Middle frontal gyrus (tissue), 1 donor: ENCODE results near the gene STEAP2.
"Not testable (repeated sequence)": the region's sequence is repeated elsewhere in the genome, so short reads cannot be mapped to it uniquely, and the experiment has no call there.

Experiments
- DNase-seq: peaks from one replicate; pipeline ENCODE4 v3.0.0-alpha.2; 2015; ENCODE audit warnings: low spot score; ENCODE audit errors: extremely low spot score

STEAP2 gene

GRCh38 chr7:90211391-90212148 is at the start of gene STEAP2:
Gene STEAP2 (plus strand): TSS chr7:90211740. CDS start chr7:90225083, 13,343 bp downstream.
- DNase-seq = peak; percentile 76

DNA sequence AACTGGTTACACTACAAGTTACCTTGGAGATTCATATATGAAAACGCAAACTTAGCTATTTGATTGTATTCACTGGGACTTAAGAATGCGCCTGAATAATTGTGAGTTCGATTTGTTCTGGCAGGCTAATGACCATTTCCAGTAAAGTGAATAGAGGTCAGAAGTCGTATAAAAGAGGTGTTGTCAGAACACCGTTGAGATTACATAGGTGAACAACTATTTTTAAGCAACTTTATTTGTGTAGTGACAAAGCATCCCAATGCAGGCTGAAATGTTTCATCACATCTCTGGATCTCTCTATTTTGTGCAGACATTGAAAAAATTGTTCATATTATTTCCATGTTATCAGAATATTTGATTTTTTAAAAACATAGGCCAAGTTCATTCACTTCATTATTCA is 48.0 kb upstream of the STEAP2 start:
- no peak for DNase-seq

DNA sequence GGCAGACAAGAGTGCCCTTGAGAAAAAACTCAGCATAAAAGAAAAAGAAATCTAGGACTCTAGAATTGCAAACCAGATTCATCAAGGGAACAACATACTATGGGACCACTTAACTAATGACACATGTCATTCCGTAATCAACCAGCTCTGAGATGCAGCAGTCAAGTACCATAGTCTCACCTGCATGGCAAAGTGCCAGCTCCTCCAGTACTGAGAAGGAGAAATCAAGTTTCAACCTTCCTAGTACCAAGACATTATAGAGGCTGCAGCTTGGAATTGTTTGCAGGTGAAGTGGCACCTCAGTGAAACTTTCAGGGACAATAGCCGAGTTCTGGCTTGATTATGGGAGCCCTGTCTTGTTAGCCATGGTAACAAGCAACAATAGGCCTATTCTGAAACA is 45.8 kb upstream of the STEAP2 start:
- DNase-seq = no peak

DNA sequence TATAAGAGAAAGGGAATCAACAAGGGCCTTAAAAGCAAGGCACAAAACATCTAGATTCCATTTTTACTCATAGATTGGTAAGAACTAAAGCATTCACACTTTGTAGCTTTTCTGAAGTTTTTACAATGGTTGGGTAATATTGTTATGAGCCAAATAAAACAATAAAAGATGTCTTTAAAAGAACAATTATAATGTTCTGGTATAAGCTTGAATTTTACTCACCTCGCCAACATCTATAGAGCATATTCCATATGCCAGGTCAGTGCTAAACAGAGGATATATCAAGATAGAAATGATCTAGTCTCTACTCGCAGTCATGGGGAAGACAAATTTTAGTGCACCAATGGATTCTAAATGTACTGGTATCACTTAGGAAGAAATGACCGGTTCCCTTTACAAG is 45.4 kb upstream of the STEAP2 start:
- no peak for DNase-seq

DNA sequence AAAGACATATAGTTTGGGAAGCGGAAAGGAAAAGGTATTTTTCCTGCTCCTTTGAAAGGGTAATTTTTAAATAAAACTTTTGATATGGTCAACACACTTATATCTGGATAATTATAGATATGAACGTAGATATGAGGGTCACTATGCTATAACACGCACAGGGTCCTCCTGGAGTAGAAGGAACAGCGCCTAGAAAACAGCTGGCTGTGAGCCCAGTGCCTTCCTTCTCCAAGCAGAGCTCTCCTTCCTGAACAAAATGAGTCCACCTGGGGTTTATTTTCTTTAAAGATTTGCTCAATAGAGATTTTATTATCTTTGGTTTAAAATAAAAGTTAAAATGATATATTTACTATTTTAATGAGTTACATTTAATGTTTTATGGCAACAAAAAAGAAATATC is 44.2 kb upstream of the STEAP2 start:
- no peak for DNase-seq

DNA sequence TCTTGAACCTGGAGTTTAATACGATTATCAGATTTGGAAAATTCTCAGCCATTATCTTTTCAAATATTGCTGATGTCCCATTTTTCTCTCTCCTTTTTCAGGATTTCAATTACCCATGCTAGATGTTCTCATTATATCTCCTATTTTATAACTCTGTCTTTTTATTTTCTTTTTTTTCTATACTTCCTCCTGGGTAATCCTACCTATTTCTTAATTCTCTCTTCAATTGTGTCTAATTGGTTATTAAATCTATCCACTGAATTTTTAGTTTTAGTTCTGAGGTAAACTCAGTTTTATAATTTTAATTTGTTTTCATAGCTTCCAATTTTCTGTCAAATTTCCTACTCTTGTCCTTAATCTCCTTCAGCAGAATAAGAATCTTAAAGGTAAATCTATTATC is 41.6 kb upstream of the STEAP2 start:
- DNase-seq = no peak

DNA sequence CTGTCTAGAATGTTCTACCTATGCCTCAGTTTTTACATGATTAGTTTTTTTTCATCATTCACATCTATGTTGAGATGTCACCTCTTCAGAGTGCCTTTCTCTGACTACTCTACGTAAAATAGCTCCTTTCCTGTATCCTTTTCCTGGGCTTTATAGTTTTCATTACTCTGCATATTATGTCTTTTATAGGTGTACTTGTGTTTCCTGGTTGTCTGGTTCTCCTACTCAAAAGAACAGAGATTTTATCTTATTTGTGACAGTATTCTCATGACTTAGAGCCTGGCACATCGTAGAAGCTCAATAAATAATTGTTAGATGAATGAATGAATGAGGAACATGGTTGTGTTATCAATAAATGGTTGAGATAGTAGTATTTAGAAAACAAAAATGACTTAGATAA is 39.4 kb upstream of the STEAP2 start:
- no peak for DNase-seq

DNA sequence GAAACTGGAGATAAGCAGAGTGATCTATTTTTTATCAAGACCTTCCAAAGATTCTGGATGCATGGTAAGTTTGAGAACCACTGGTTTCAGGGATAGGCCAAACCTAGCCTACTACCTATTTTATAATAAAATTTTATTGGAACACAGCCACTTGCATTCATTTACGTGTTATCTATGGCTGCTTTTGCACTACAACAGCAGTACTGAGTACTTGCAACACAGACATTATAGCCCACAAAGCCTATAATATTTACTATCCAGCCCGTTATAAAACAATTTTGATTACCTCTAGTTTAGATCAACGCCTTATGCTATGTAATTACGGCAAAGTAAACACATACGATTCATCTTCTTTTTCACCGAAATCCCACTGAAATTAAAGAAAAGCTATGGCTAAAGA is 38.9 kb upstream of the STEAP2 start:
- no peak for DNase-seq

DNA sequence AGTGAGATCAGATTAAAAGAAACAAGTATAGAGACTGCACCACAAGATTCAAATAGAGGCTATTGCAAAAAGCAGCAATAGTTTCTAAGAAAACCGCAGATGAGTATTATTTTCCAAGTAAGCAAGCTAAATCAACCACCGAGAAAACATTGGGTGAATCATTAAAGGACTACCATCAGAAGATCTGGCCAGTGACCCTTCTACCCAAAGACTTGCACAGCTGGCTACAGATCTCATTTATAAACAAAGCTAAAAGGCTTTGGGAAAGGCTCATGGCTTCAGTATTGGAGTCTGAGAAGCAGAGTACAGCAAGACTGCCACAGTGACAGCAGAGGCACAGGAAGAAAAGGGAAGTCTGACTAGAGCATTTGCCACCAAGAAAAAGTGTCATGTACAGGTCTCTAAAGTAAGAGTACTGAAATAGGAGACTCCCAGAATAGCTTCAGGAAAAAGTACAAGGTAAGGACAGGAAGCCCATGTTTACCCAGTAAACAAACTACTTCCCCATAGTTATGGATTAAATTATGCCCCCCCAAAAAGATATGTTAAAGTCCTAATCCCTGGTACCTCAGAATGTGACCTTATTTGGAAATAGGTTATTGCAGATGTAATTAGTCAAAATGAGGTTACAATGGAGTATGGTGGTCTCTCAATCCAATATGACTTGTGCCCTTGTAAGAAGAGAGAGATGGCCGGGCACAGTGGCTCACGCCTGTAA is 38.3 kb upstream of the STEAP2 start:
- no peak for DNase-seq

DNA sequence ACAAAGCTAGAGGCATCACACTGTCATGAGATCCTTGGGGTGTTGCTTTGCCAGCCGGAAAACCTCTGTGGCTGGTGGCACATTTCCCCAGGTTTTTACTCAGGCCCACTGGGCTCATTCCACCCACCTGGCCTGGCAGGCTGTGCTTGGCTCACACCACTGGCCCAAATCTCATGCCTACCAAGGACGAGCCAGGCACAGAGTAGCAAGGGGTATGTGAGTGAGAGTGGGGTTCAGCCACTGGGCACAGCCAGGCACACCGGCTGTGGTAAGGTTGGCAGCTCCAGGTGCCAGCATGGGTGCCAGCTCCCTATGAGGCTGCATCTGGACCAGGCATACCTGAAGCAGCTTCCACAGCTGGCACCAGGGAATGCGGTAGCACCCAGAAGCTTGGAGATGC is 35.9 kb upstream of the STEAP2 start:
- DNase-seq = no peak

DNA sequence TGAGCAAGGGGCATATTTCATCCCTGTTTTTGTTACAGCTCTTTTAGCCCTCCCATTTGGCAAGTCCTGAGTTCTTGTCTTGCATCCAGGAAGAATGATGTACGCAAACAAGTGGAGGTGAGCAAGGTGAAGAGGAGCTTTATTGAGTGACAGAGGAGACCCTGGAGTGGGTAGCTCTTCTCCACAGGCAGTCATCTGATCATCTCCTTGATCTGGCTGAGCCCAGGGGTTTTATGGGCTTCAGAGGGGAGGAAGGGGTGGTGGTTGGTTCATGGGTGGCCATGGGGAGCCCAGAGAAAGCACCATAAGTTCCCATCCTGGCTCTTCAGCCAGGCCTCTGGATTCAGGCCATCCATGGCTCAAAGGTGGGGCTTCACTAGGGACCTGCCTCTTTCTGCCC is 35.3 kb upstream of the STEAP2 start:
- no peak for DNase-seq

- DNase-seq = peak; percentile 40
These were observed 33.4 kb upstream of the STEAP2 start for GRCh38 chr7:90178166-90178565.

- no peak for DNase-seq
These were observed 32.8 kb upstream of the STEAP2 start for GRCh38 chr7:90178679-90179278.

- DNase-seq = peak; percentile 31
These were observed 31.4 kb upstream of the STEAP2 start for GRCh38 chr7:90180011-90180585.

GRCh38 chr7:90180649-90181048 is 30.9 kb upstream of the STEAP2 start:
- no peak for DNase-seq

DNA sequence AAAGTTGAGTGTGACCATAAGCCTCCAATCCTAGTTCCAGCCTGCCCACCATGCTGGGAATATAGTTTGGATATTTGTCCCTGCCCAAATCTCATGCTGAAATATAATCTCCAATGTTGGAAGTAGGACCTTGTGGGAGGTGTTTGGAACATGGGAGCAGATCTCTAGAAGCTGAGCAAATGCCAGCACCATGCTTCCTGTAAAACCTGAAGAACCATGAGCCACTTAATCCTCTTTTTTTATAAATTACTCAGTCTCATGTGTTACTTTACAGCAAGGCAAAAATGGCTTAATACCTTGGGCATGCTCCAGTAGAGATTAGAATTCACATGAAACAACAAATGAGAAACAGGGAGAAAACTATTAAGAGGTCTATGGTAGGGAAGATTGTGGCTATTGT is 30.1 kb upstream of the STEAP2 start:
- no peak for DNase-seq

DNA sequence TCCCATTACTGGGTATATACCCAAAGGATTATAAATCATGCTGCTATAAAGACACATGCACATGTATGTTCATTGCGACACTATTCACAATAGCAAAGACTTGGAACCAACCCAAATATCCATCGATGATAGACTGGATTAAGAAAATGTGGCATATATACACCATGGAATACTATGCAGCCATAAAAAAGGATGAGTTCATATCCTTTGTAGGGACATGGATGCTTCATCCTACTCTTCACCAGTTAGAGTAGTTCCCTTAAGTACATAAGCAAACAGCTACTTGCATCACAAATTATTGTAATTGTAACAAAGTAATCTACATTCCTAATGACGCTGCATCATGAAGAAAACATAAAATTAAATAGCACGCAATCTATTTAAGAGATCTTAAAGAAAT is 25.2 kb upstream of the STEAP2 start:
- DNase-seq = not testable (repeated sequence)

GRCh38 chr7:90187507-90188050 is 24.0 kb upstream of the STEAP2 start:
- DNase-seq = no peak

GRCh38 chr7:90188281-90188680 is 23.3 kb upstream of the STEAP2 start:
- no peak for DNase-seq

DNA sequence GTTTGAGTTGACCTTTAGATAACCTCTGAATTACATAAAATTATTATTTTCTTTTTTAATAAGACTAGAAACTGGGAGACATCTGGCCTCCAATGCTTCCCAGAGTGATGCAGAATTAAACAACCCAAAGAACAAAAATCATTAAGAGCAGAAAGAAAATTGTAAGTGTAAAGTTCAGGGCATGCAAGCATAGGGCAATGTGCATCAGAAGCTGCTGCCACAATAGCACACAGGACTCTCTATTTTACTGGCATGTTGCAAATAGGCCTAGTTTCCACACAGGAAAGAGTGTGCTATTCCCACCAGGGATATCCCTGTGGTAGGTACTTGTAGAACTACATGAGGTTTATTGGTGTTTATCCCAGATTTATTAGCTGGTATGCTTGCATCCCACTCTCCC is 20.5 kb upstream of the STEAP2 start:
- DNase-seq = no peak

- DNase-seq = no peak
These were observed 19.9 kb upstream of the STEAP2 start for GRCh38 chr7:90191648-90192047.
